Uterus (tissue), 2 donors: ENCODE results near the gene RPS3.

Experiments
- CTCF ChIP-seq, 4 experiments: fragments of 200-600 bp in 2 of 4; fragments of 450-650 bp in 2 of 4; sonication (generic) in 2 of 4; IDR thresholded peaks; one replicate each; pipeline ENCODE4 v1.5.1; 2016 to 2019; ENCODE audit warnings: antibody characterized with exemption in 4 of 4, mild to moderate bottlenecking in 2 of 4, moderate library complexity in 1 of 4
- POLR2A ChIP-seq, 2 donors: fragments of 450-650 bp; IDR thresholded peaks; one replicate each; pipeline ENCODE4 v1.6.1; 2016; ENCODE audit warnings: antibody characterized with exemption in 2 of 2, mild to moderate bottlenecking in 1 of 2, moderate library complexity in 1 of 2

DNA sequence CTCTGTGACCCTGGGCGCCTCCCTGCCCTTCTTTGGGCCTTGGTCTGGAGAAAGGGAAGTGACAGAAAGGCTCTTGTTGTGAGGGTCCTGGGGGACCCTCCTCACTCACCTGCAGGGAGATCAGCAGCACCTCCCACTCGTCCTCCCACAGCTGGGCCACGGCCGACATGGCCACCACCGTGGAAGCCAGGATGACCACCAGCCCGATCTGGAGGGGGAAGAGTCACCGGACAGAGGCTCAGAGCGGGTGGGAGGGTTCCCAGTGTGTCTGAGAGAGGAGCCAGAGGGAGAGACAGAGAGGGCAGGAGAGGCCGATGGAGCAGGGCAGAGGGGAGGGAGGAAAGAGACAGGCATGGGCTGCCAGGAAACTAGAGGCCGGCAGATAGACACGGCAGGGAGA lies 50.5 kb downstream of the RPS3 start:
- no peak for TF ChIP-seq CTCF (IDR thresholded peaks at IDR 0.05)
- no peak for TF ChIP-seq POLR2A (IDR thresholded peaks at IDR 0.05)
